Measurements from ENCODE around the gene EXT2.
A peak's percentile ranks its signal among the peaks of the same experiment; 100 is the strongest.

Gene EXT2

DNA sequence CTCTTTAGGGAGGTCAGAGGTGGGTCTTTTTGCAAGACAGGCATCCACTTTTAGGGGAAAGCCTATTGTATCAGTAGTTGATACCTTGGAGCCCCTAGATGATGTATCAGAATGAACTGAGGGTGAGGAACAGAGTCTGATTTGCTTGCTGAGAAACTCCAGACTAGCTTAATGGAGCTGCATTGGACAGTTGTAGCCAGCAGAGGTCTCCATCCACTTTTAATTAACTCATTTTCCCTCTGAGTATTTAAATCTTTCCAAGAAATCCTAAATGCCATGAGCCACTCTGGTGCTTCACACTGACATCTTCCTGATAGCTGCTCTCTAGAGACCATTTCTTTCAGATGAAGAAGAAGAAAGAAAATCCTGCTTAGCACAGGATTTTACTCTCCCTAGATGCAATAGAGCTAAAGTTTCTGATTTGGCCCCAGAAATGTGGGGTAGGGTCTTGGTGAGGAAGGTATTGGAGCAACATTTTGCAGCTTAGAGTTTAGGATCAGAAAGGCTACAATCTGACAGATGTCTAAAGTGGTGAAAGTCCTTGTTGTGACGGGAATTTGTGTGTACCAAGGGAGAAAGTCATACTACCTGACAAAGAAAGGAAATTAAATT is 38.0 kb downstream of the EXT2 start:
- H3K27ac ChIP-seq = peak overlapping the region; percentile 49
- TF ChIP-seq ZFX (IDR thresholded peaks at IDR 0.05; ENCODE audit: borderline replicate concordance) = no peak
- TF ChIP-seq, protein P1, sequence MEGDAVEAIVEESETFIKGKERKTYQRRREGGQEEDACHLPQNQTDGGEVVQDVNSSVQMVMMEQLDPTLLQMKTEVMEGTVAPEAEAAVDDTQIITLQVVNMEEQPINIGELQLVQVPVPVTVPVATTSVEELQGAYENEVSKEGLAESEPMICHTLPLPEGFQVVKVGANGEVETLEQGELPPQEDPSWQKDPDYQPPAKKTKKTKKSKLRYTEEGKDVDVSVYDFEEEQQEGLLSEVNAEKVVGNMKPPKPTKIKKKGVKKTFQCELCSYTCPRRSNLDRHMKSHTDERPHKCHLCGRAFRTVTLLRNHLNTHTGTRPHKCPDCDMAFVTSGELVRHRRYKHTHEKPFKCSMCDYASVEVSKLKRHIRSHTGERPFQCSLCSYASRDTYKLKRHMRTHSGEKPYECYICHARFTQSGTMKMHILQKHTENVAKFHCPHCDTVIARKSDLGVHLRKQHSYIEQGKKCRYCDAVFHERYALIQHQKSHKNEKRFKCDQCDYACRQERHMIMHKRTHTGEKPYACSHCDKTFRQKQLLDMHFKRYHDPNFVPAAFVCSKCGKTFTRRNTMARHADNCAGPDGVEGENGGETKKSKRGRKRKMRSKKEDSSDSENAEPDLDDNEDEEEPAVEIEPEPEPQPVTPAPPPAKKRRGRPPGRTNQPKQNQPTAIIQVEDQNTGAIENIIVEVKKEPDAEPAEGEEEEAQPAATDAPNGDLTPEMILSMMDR (IDR thresholded peaks at IDR 0.05) = peak; percentile 81

DNA sequence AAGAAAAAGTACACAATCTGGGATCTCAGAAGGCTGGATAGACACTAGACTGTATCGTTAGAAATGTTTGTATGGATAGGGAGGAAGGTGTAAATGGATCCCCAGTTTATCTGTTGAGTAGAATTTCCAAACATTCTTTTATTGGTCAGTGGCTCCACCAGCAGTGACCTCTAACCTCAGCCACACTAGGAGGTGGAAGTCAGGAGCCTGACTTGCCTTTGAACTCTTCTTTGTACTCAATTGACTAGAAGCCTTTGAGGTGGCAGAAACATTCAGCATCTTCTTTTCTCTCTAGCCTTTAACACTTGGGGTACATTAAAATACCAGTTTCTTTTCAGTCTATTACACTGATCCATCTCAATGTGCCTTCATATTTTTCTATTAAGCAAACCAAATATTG is 39.1 kb downstream of the EXT2 start:
- TF ChIP-seq, protein P1 (IDR thresholded peaks at IDR 0.05) = no peak
- no peak for TF ChIP-seq ZFX (IDR thresholded peaks at IDR 0.05; ENCODE audit: borderline replicate concordance)

DNA sequence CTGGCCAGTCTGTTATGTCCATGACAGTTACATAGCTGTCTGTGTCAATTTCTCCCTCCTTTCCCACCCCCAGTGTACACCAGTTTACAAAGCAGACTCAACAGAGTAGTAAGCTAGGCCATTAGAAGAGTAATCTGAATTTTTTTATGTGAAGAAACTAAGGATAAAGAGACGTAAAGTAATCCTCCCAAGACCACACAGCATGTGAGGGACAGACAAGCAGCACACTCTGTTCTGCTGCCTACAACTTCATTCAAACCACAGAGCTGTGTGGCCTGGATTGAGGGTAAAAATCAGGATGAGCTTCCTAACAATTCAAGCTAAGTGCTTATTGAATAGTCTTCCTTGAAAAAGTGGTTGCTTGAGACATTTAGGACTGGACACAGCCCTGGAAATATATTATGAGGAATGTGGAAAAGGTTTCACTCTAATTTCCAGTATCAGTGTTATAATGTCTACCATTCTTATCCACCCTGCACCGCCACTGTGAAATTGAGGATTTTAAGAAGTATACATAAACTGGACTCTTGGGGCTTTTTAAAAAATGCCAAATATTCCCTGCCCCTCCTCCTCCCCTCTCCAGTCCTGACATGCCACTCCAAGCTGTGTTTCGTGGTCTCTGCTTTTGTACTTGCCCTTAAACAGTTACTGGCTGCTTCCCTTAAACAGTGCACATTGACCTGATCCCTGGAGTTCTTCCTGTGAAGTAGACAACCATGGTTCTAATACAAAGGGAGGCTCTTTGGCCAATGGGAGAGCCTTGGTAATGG is 40.9 kb downstream of the EXT2 start:
- no peak overlapping the region for H3K27ac ChIP-seq
- TF ChIP-seq ZFX (IDR thresholded peaks at IDR 0.05; ENCODE audit: borderline replicate concordance) = no peak
- TF ChIP-seq, protein P1 (IDR thresholded peaks at IDR 0.05) = no peak

More for the DNA sequence above, 39.1 kb downstream of the EXT2 start:
- H3K27ac ChIP-seq = peak overlapping the region; percentile 49

DNA sequence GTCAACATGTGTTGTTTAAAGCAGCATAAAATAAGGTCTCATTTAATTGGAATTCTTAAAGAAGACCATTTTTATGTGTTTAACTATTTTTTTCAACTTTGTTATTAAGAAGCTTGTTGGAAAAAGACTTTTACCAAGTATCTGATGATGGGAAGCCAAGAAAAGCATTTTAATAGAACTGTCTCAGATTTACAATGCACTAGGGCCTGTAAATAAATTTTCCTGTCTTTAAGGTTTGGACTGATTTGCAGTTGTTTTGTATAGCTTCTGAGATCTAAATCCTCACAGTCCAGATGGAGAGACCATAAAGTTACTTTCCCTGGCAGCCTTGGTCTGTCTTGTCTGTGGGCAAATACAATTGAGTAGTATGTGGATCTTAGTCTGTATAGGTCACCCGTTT is 41.6 kb downstream of the EXT2 start:
- H3K27ac ChIP-seq = no peak overlapping the region
- TF ChIP-seq ZFX (IDR thresholded peaks at IDR 0.05; ENCODE audit: borderline replicate concordance) = no peak
- TF ChIP-seq, protein P1 (IDR thresholded peaks at IDR 0.05) = no peak

DNA sequence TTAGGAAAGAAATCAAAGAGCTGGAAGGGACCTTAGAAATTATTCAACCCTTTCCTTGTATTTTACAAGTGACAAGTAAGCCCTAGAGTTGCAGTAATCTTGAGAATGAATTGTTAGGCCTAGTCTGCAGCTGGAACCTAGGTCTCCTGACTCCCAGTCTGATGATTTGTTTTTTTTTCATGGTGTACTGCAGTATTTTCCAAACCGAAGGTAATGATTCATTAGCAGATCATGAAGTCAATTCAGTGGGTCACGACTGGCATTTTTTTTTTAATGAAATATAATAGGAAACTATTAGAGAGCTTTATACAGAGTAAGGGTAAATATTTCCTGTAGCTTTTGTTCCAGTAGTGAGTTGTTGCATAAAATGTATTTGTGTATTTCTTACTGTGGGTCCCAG is 42.8 kb downstream of the EXT2 start:
- TF ChIP-seq ZFX (IDR thresholded peaks at IDR 0.05; ENCODE audit: borderline replicate concordance) = no peak
- TF ChIP-seq, protein P1 (IDR thresholded peaks at IDR 0.05) = no peak
- H3K27ac ChIP-seq = no peak overlapping the region

DNA sequence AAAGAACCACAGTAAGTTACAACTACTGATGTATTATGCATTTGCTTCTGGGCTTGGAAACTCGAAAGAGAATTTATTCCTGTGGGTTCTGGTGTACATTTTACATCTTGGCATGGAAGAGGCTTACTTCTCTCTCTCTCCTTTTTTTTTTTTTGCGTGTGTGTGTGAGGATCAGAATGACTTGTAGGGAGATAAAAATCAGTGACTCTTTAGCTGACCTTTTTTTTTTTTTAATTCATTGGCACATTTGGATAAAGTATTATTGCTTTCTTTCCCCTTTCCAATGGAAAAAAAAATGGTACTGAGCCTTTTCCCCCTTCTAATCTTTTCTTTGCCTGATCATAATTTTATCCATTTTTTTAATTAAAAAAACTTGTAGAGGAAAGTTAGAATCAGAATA is 43.5 kb downstream of the EXT2 start:
- TF ChIP-seq, protein P1 (IDR thresholded peaks at IDR 0.05) = no peak
- TF ChIP-seq ZFX (IDR thresholded peaks at IDR 0.05; ENCODE audit: borderline replicate concordance) = no peak
- no peak overlapping the region for H3K27ac ChIP-seq

Measured in 22Rv1 (cell line).